HG03457 (cell line): Measurements from ENCODE around the gene LRRC49.
"Not testable (repeated sequence)": the region's sequence is repeated elsewhere in the genome, so short reads cannot be mapped to it uniquely, and the experiment has no call there.

Experiments used
- ATAC-seq: cut with Tn5 transposase; IDR thresholded peaks from one replicate; pipeline ENCODE4 v1.9.1; 2021; ENCODE audit warnings: moderate number of reproducible peaks; ENCODE audit not compliant: unreplicated experiment

Gene LRRC49

GRCh38 chr15:70920981-70921696, 28.5 kb downstream of the LRRC49 start:
- ATAC-seq: no peak

DNA sequence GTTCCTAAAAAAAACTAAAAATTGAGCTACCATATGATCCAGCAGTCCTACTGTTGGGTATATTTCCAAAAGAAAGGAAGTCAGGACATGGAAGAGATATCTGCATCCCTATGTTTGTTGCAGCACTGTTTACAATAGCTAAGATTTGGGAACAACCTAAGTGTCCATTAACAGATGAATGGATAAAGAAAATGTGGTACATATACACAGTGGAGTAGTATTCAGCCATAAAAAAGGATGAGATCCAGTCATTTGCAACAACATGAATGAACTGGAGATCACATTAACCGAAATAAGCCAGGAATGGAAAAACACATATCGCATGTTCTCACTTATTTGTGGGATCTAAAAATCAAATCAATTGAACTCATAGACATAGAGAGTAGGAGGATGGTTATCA, 29.5 kb downstream of the LRRC49 start:
- no peak for ATAC-seq

DNA sequence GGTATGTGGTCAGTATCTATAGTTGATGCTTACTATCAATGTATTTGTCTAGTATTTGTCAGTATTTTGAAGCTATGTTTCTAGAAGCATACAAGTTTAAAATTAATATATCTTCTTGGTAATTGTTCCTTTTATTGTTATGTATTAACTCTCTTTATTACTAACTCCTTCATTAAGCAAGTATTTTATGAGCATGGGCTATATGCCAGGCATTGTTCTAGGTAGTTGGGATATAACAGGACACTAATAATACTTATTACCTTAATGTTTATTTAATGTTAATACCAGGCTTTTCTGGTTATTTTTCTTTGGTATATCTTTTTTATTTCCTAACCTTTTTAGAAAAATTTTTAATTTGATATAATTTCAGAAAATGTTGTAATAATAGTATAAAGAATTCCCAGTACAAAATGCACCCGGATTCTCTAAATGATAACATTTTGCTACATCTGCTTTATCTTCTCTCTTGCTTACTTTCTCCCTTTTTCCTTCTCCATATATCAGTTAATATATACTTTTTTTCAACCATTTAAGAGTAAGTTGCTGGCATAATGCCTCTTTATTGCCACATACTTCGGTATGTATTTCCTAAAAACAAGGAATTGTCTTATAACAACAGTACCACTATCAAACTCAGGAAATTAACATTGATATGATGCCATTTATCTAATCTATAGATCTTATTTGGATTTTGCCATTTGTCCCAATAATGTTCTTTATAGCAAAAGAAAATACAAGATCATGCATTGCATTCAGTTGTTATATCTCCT, 30.9 kb downstream of the LRRC49 start:
- ATAC-seq: no peak

GRCh38 chr15:70926914-70927313, 34.3 kb downstream of the LRRC49 start:
- not testable (repeated sequence) for ATAC-seq

DNA sequence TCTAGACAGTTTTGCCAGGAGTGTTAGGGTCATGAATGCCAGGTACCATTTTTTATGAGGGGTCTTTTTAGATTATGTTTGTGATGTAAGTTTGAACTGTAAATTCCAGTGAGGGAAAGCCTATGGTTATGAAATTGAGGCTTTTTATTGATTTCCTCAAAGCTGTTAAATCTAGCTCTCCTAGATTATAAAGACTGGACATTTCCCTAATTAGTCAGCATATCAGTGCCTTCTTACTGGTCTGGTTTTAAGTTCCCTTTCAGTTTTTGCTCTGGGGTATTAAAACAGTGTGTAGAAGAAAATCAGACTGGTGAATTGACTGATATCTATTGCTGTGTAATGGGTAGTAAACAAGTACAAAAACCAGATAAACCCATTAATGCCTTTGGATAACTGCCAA, 39.2 kb downstream of the LRRC49 start:
- no peak for ATAC-seq

DNA sequence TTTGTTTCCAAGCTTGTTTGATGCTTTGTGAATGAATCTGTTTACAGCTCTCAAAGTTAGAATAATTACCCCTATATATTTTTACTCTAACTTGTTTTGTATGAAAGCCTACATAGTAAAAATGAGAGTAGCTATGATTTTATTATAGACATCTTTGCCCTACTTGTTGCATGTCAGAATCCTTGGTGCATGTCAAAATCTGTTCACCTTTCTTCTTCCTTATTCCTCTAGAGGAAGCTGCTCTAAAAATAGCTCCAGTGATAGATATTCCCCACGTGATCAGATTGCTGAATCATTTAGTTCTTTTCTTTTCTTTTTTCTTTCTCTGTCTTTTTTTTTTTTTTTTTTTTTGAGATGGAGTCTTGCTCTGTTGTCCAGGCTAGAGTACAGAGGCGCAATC, 39.8 kb downstream of the LRRC49 start:
- ATAC-seq: no peak

DNA sequence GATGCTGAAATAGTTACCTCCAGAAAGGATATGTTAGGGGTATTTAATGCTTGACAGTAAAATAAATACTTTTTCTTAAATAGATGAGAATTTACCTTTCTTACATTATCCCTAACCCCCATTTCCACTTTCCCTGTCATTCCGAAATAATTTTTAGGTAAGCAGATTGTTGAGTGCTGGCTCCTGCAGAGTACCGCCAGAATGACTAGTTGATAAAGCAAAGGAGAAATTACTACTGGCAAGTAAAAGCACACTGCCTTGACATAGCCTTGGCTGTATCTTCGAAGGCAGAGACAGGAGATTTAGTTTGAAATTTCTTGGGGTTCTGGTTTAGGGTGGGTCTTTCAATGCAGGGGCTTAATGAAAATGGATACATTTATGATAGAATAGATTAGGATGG, 40.8 kb downstream of the LRRC49 start:
- no peak for ATAC-seq

- no peak for ATAC-seq
These were observed 43.0 kb downstream of the LRRC49 start for GRCh38 chr15:70935631-70936030.

GRCh38 chr15:70936326-70936725, 43.7 kb downstream of the LRRC49 start:
- ATAC-seq: no peak

DNA sequence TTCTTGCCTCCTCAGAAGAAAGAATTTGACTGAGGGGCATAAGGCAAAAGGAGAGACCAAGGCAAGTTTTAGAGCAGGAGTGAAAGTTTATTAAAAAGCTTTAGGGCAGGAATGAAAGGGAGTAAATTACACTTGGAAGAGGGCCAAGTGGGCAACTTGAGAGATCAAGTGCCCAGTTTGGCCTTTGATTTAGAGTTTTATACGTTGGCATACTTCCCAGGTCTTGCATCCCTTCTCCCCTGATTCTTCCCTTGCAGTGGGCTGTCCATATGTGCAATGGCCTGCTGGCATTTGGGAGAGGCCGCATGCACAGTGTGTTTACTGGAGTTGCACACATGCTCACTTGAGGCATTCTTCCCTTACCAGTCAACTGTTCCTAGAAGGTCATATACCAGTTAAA, 50.7 kb downstream of the LRRC49 start:
- ATAC-seq: not testable (repeated sequence)

DNA sequence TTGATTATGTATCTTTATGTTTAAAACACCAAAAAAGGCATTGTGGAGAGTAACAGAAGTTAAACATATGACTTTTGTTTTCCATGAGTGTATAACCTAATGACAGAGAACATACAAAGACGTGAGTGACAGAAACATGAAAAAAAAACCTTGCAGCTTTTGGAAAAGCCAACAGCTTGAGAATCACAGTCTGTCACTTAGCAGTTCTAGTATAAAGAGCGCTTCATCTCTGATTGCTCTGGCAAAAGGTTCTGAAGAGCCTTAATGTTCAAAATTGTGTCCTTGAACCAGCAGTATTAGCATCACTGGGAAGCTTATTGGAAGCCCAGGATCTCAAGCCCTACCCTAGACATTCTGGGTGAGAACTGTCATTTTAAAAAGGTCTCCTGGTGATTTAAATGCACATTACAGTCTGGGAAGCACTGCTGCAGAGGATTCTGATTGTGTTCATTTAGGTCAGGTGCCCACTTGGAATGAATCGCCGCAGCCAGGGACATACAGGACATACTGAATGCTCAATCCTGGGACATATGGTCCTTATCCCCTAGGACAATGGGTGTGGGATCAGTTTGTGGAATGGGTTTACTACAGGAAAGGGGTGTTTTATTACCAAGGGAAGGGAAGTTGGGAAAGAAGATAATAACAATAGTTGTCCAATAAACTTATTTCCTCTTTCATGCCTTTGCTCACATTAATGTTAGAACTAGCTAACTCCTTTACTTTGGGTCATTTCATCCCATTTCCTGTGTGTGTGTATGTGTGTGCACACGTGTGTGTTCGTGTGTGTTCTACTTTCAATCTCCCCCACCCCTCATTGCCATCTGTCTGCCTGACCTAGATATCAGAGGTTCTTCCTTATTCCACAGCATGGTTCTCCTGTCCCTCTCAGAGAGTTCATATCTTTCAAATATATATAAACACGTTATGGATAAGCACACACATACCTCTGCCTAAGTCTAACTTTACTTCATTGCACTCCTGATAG, 55.0 kb downstream of the LRRC49 start:
- ATAC-seq: no peak

GRCh38 chr15:70950953-70951352, 58.3 kb downstream of the LRRC49 start:
- ATAC-seq: no peak

GRCh38 chr15:70954171-70954570, 61.5 kb downstream of the LRRC49 start:
- ATAC-seq: no peak

- no peak for ATAC-seq
These were observed 62.1 kb downstream of the LRRC49 start for GRCh38 chr15:70954733-70955132.

- ATAC-seq: no peak
These were observed 62.5 kb downstream of the LRRC49 start for GRCh38 chr15:70955151-70955550.

DNA sequence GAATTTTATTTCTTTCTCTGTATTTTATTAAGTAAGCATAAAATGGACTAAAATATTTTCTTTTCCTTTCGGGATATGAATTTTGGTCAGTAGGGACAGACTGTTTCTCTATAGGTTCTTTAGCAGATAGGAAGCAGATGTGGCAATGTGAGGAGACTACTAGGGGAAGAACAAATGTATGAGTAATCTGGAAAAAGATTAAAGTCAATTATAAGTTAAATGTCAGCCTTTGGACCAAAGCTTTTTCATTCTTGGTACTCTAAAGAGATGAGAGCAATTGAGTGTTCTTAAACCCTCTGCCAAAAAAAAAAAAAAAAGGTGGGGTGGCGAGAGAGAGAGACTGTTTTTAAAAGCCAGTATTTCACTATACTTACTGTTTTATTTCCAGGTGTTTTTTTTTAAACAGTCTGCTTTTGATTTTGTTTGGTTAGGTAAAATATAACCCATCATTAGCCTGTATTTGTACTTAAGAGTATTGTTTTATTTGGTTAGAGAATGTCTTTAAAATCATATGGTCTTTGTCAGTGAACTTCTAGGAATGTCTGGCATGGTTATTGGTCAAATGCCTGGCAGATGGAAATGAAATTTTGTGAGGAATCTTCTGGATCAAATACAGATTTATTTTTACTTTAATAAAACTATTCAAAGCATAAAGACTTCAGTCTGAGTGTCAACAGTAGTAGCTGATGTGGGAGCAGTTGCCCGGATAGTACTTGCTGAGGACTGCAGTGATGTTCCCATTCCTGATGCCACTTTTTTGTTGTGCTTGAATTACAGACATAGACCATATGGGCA, 63.8 kb downstream of the LRRC49 start:
- no peak for ATAC-seq

- ATAC-seq: no peak
These were observed 69.5 kb downstream of the LRRC49 start for GRCh38 chr15:70962084-70962483.

DNA sequence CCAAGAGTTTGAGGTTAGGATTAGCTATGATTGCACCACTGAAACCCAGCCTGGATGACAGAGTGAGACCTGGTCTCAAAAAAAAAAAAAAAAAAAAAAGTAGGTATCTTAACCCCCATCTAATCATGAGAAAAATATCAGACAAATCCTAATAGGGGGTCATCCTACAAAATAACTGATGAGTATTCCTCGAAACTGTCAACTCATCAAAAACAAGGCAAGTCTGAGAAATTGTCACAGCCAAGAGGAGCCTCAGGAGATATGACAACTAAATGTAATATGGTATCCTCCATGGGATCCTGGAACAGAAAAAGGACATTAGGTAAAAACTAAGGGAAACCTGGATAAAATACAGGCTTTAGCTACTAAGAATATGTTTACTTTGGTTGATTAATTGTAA, 70.6 kb downstream of the LRRC49 start:
- ATAC-seq: no peak

DNA sequence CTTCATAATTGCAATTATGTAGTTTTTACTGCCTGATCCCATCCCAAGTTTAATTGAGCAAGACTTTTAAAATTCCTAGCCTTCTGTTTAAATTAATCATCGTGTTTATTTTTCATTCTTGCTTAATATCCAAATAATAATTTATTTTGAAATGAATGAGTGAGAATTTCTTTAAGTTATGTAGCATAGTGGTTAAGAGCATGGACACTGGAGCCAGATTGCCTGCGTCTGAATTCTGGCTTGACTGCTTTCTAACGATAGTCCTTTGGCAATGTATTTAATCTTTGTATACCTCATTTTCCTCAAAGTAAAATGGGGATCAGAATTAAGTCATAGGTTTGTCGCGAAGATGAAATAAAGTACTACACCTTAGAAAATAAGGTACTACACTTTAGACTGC, 71.4 kb downstream of the LRRC49 start:
- ATAC-seq: no peak

DNA sequence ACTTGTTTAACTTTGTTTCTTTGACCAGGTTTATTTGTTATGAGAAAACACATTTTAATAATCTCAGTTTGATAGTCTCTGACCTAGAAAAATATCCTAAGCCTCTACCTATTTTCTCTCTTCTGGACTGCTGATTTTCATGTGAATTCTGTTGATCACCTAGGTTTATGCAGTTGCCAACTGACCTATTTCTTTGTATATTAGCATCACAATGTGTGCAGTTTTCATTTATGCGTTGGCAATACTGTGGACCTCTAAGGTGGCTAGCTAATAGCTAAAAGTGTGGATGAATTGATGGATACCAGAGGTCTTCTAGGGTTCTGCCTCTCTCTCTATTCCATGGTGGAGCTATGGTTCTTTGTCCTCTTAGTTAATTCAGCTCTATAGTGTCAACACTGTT, 72.1 kb downstream of the LRRC49 start:
- ATAC-seq: no peak

- no peak for ATAC-seq
These were observed 75.0 kb downstream of the LRRC49 start for GRCh38 chr15:70967646-70968045.
